Measurements from ENCODE around the gene TFF1.

- no peak for TF ChIP-seq CTCF (IDR thresholded peaks at IDR 0.05)
- TF ChIP-seq ZFX (IDR thresholded peaks at IDR 0.05; ENCODE audit: borderline replicate concordance) = no peak
Measured at GRCh38 chr21:42378418-42378817, 12.1 kb upstream of the TFF1 start.

Data from 22Rv1 (cell line).